GM18909 (cell line): ENCODE results near the gene APBA1.

Experiments used
- ATAC-seq: cut with Tn5 transposase; IDR thresholded peaks from one replicate; pipeline ENCODE4 v1.9.1; 2021; ENCODE audit warnings: mild to moderate bottlenecking; ENCODE audit not compliant: unreplicated experiment, poor library complexity

APBA1 gene

DNA sequence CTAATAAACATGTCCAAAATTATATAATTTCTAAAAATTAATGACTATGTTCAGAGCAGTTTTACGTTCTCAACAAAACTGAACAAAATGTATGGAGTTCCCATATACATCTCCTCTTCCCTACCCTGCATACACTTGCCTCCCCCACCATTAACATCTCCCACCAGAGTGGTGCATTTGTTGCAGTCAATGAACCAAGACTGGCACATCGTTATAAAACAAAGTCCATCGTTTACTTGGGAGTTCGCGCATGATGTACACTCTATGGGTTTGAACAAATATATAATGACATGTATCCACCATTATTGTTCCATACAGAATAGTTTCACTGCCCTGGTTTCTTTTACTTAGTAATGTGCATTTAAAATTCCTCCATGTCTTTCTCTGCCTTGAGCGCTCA is 130.1 kb downstream of the APBA1 start:
- no peak for ATAC-seq

DNA sequence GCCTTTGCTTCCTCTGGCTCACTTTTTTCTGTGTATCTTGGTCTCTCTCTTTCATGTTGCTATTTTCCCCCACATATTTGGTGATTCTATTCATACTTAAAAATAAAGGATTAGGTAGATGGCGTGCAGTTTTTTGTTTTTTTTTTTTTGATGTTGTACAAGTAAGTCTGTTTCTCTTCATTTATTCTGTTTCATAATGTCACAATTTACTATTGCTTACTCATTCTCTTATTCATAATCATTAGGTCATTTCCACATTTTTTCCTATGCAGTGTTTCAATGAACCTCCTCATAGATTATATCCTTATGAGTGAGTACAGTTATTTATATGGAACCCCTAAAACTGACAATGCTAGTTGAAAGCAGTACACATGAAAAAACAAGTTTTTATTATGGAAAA is 136.3 kb downstream of the APBA1 start:
- no peak for ATAC-seq

GRCh38 chr9:69535286-69535832 is 136.8 kb downstream of the APBA1 start:
- ATAC-seq = no peak

GRCh38 chr9:69532396-69532795 is 139.8 kb downstream of the APBA1 start:
- no peak for ATAC-seq

DNA sequence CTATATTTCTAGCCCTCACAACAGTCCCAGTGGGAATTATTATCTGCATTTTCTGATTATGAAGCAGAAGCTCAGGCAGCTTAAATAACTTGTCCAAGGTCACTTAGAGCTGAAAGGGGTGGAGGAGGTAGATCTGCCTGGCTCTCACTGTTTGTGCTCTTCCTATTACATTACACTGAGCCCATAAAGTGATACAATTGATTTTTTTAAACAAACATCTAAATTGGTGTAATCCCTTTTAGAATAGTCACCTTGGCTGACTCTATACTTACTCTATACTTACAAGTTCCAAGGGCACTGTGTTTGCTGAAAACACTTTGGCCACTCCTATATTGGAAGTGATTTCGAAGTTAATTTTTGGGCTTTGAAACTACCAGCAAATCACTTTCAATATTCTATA is 144.7 kb downstream of the APBA1 start:
- no peak for ATAC-seq

DNA sequence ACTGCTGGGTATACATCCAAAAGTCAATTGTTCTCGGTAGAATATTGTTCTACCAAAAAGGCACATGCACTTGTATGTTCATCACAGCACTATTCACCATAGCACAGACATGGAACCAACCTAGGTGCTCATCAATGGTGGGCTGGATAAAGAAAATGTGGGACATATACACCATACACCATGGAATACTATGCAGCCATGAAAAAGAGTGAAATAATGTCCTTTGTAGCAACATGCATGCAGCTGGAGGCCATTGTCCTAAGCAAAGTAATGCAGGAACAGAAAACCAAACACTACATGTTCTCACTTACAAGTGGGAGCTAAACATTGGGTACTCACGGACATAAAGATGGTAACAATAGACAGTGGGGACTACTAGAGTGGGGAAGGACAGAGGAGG is 145.5 kb downstream of the APBA1 start:
- no peak for ATAC-seq

DNA sequence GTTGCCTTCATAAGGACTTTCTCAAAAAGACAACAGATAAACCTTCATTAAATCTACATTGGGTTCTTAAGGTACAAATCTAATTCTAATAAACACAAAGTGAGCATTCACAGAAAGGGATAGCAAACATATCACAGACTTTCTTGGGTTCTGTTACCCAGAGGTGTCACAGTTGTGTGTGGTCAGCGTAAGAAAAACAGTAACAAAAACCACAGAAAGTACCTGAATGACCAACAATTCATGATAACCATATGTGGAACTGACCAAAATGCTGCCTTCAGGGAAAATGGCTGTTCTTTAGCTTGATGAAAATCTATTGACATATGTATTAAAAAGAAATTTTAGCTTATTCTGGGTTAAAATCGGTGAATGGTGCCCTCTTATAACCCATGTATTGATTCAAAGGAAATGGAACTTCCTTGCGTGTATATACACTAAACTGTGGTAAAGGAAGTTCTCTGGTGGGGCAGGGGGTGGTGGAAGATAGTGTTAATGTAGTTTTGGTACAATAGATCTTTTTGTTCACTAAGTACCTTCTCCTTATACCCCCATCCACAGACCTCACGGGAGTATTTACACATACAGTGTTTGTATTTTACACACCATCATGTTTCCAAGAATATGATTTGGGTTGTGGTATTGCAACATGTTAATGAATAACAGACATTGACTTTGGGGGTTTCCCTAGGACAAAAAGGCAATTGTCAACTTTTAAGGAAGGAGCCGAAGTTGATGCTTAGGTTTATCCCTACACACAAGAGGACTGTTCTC is 152.5 kb downstream of the APBA1 start:
- peak; percentile 91 for ATAC-seq

GRCh38 chr9:69516353-69517322 is 155.5 kb downstream of the APBA1 start:
- no peak for ATAC-seq

DNA sequence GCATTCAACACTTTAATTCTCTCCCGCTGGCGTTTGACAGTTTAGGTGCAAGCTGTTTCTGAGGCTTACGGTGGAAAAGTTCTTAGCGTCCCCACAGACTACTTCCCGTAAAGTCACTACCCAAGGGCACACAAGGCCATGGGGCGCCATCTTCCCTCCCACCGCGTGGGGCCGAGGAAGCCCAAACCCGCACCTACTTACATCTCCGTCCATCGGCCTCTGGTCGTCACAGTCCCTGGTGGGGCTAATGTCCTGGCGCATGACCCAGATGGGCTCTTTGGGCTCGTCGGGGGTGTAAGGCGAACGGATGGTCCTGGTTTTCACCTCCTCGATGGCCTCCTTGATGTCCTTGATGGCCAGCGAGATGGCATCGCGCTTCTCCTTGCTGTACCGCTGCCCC is 156.4 kb downstream of the APBA1 start:
- no peak for ATAC-seq

GRCh38 chr9:69513141-69513820 is 158.9 kb downstream of the APBA1 start:
- no peak for ATAC-seq

DNA sequence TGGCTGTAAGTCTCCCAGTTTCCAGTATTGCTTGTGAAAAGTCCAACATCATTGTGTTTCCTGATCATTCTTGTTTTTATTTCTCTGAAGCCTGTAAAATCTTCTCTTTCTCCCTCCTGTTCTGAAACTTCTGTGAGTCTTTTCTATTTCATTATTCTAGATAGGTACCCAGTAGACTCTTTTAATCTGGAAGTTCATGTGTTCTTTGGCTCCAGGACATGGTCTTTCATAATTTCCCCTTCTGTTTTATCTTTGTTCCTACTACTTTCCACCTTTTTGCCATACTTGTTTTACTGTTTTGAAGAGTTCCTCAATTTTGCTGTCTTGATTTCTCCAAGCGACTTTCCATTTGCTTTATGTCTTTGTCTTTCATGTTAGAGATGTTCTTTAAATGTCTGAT is 168.1 kb downstream of the APBA1 start:
- ATAC-seq = no peak

GRCh38 chr9:69502671-69503301 is 169.4 kb downstream of the APBA1 start:
- ATAC-seq = no peak

DNA sequence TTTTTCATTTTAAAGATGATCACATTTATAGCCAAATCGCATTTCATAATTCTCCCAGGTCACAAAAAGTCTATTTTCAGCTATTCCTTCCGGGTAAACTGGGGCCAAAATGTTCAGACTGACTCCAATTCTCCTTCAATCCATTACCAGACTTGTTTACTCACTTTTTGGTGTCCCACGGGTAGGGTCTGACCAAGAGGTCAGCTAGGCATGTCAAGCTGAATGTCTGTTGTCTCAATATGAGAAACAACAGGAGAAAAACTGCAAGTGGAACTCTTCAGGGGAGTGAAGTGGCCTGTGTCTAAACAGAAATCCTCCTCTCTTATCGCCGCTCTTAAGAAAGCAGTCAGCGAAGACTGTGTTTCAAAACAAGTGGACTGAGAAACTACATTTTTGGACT is 171.3 kb downstream of the APBA1 start:
- ATAC-seq = no peak

GRCh38 chr9:69499959-69500358 is 172.2 kb downstream of the APBA1 start:
- ATAC-seq = no peak

DNA sequence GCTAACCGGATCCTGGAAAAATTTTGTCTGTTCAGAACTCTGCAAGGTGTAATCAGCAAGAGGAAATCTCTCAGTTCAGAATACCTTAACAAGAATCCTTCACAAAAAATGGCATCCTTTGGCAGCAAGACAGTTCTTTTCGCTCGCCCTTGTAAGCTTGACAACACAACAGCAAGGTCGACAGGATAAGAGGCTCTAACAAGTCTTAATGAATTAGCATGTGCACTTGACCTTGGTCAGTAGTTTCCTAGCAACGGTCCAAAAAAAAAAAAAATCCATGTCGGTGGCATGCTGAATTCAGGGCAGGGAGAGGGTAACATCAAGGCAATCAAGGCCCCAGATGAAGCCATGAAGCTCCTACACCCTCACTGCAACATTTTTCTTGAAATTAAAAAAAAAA is 172.8 kb downstream of the APBA1 start:
- ATAC-seq = no peak

DNA sequence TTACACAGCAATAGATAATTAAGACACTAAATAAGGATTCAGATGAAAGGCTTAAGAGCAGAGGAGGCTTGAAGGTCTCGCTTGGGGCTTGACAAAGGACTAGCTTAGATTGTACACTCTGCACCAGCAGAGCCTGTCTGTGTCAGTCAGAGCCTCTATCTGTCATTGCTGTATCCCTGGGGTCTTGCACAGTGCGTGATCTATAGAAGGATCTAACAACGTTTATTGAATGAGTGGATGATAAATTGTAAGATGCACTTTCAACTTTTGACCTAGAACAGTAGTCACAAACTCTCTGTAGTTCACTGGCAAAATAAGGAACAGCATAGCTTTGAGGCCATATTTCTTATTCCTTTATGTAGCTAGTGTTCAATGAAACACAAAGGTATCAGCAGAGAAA is 173.7 kb downstream of the APBA1 start:
- ATAC-seq = no peak

DNA sequence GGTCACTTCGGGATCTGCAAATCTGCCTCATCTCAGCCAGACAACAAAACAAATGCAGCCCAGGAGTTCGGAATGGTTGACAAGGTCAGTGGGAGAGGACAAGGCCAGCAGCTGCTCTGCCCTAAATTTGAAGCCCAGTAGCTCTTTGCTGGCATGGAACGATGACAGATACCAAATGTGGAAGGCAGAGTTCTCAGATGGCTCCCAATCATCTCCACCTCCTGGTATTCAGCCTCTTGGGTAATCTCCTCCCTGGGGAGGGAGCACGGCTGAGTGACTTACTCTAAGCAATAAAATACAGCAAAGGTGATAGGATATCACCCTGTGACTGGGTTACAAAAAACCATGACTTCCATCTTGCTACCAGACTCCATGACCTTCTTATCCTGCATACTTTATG is 174.4 kb downstream of the APBA1 start:
- ATAC-seq = no peak

DNA sequence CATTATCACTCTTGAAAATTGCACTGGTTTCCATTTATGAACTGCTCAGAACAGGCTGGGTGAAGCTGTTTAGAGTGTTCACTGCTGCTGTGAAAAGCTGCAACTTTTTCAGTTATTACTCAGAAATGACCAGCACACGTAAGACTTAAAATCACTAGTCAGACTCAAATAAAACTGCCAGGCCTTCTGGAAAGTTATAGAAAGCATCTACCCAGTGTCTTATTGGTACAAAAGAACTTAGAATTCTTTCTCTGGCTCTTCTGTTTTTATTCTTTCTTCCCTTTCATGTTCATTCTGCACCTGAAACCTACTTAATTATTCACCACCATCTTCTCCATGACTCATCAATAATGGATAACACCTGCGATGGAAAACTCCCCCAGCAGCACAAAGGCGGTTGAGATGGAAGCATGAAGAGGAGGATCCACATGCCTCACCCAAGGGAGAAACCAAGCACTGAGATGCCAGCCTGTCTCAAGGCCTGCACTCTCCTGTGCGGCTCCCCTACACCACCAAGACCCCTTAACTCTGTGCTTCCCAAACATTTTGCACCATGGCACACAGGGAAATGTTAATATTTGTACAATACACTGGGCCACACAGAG is 175.2 kb downstream of the APBA1 start:
- no peak for ATAC-seq

- ATAC-seq = no peak
Measured at GRCh38 chr9:69495296-69495695, 176.9 kb downstream of the APBA1 start.

- no peak for ATAC-seq
Measured at GRCh38 chr9:69494763-69495162, 177.4 kb downstream of the APBA1 start.
